ENCODE measurements around the gene CNIH2. TPM values are rescaled to one million over a fixed set of nuclear protein-coding genes. Genes with fewer than 3 reads are reported as not detected.
A peak's percentile ranks its signal among the peaks of the same experiment; 100 is the strongest.

The CNIH2 gene
- total RNA-seq, 1 donor from 2014 or later: 12.2 TPM

GRCh38 chr11:66282468-66283455 is 4.8 kb downstream of the CNIH2 start:
- no peak overlapping the region for H3K4me3 ChIP-seq (ENCODE audit: insufficient read depth, low read depth, low read length)
- H3K79me2 ChIP-seq (ENCODE audit: insufficient read depth, low read length): peaks cover 32% of the 10 kb centered on the region
- H3K9ac ChIP-seq (ENCODE audit: low read length): peak overlapping the region; percentile 12
- H3K4me1 Mint-ChIP-seq (ENCODE audit: low read depth, unreplicated experiment): peaks cover 10% of the 10 kb centered on the region
- no peak overlapping the region for H2AFZ ChIP-seq (ENCODE audit: low read depth, low read length)
- H3K27me3 Mint-ChIP-seq (ENCODE audit: low read depth, unreplicated experiment): no peaks in the 10 kb centered on the region
- no peak overlapping the region for H3K4me2 ChIP-seq (ENCODE audit: low read length)
- no peaks in the 10 kb centered on the region for H3K9me3 Mint-ChIP-seq (ENCODE audit: unreplicated experiment)
- H3K4me1 ChIP-seq (ENCODE audit: insufficient read depth, low read length): peaks cover 23% of the 10 kb centered on the region
- H3K4me3 Mint-ChIP-seq (ENCODE audit: unreplicated experiment): no peak overlapping the region
- H3K36me3 Mint-ChIP-seq (ENCODE audit: low read depth, unreplicated experiment): peaks cover 2% of the 10 kb centered on the region
- peaks cover 77% of the 10 kb centered on the region for H4K20me1 ChIP-seq (ENCODE audit: insufficient read depth, low read length)
- DNase-seq (ENCODE audit: low read depth) (peak; percentile 88), FAIRE-seq (peak; percentile 20)
- H3K27ac ChIP-seq (ENCODE audit: low read depth, low read length): no peak overlapping the region
- no peak overlapping the region for H3K27ac Mint-ChIP-seq (ENCODE audit: unreplicated experiment)
- peaks cover 7% of the 10 kb centered on the region for H3K36me3 ChIP-seq (ENCODE audit: insufficient read depth, low read length)
- H3K9me3 ChIP-seq (ENCODE audit: insufficient read depth, low read depth, low read length): no peaks in the 10 kb centered on the region
- TF ChIP-seq EZH2 (IDR thresholded peaks at IDR 0.05; ENCODE audit: insufficient read depth, low read length): no peak
- TF ChIP-seq, protein P1, sequence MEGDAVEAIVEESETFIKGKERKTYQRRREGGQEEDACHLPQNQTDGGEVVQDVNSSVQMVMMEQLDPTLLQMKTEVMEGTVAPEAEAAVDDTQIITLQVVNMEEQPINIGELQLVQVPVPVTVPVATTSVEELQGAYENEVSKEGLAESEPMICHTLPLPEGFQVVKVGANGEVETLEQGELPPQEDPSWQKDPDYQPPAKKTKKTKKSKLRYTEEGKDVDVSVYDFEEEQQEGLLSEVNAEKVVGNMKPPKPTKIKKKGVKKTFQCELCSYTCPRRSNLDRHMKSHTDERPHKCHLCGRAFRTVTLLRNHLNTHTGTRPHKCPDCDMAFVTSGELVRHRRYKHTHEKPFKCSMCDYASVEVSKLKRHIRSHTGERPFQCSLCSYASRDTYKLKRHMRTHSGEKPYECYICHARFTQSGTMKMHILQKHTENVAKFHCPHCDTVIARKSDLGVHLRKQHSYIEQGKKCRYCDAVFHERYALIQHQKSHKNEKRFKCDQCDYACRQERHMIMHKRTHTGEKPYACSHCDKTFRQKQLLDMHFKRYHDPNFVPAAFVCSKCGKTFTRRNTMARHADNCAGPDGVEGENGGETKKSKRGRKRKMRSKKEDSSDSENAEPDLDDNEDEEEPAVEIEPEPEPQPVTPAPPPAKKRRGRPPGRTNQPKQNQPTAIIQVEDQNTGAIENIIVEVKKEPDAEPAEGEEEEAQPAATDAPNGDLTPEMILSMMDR (IDR thresholded peaks at IDR 0.05; ENCODE audit: insufficient read depth, low read depth, low read length): peak; percentile 75
- H3K27me3 ChIP-seq (ENCODE audit: insufficient read depth, low read length): no peaks in the 10 kb centered on the region

DNA sequence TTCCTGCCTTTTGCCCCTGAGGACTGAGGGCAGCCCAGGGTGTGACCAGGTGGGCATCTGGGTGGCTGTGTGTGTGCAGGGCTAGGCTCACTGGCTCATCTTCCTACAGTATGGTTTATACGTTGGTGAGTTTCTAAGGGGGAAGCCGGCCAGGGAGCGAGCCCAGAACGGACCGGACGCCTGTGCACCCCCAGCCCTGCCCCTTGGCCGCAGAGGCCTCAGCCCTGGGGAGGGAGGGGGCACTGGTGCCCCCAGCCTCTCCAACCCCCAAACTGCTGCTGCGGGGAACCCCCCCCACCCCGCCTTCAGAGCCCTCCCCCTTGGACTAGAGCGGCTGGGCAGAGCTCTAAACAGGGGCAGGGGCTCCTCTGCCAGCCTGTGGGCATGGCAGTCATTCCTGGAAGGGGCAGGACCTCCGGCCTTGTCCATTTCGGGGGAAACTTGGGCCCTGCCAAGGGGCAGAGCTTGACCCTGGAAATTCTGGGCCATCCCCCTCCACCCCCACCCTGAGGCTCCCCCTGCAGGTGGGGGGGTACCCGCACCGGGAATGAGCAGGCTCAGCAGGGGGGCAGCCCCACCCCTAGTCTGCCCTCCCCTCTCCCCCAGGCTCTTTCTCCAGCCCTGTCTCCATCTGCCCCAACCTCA is 5.6 kb downstream of the CNIH2 start:
- Histone ChIP-seq H3K79me2 (ENCODE audit: insufficient read depth, low read length) (peaks cover 41% of the 10 kb centered on the region), H4K20me1 (ENCODE audit: insufficient read depth, low read length) (peaks cover 76% of the 10 kb centered on the region), H3K9ac (ENCODE audit: low read length) (no peak overlapping the region), H3K4me1 (ENCODE audit: insufficient read depth, low read length) (peaks cover 28% of the 10 kb centered on the region), H3K27ac (ENCODE audit: low read depth, low read length) (no peak overlapping the region), H3K4me3 (ENCODE audit: insufficient read depth, low read depth, low read length) (no peak overlapping the region), H3K9me3 (ENCODE audit: insufficient read depth, low read depth, low read length) (no peaks in the 10 kb centered on the region), H3K36me3 (ENCODE audit: insufficient read depth, low read length) (peaks cover 7% of the 10 kb centered on the region), H3K4me2 (ENCODE audit: low read length) (no peak overlapping the region), H3K27me3 (ENCODE audit: insufficient read depth, low read length) (no peaks in the 10 kb centered on the region), H2AFZ (ENCODE audit: low read depth, low read length) (no peak overlapping the region)
- Mint-ChIP-seq H3K4me3 (ENCODE audit: unreplicated experiment) (no peak overlapping the region), H3K27me3 (ENCODE audit: low read depth, unreplicated experiment) (no peaks in the 10 kb centered on the region), H3K9me3 (ENCODE audit: unreplicated experiment) (no peaks in the 10 kb centered on the region), H3K27ac (ENCODE audit: unreplicated experiment) (no peak overlapping the region), H3K36me3 (ENCODE audit: low read depth, unreplicated experiment) (peaks cover 2% of the 10 kb centered on the region), H3K4me1 (ENCODE audit: low read depth, unreplicated experiment) (peaks cover 10% of the 10 kb centered on the region)
- TF ChIP-seq, protein P1 (IDR thresholded peaks at IDR 0.05; ENCODE audit: insufficient read depth, low read depth, low read length): no peak
- TF ChIP-seq EZH2 (IDR thresholded peaks at IDR 0.05; ENCODE audit: insufficient read depth, low read length): no peak
- no peak for FAIRE-seq
- DNase-seq (ENCODE audit: low read depth): no peak
